Left colon (tissue), 2 donors: ENCODE measurements around the gene FADD. TPM values are rescaled to one million over a fixed set of nuclear protein-coding genes. Genes with fewer than 3 reads are reported as not detected.
A peak's percentile ranks its signal among the peaks of the same experiment; 100 is the strongest.

ENCODE experiments used
- ATAC-seq: fragments of 200-7000 bp; cut with Tn5 transposase; one replicate; pipeline ENCODE4 v1.9.1; 2020; ENCODE audit warnings: mild to moderate bottlenecking, moderate library complexity
- DNase-seq, 2 donors: peaks; one replicate each; pipeline ENCODE4 v3.0.0-alpha.2; 2020
- intact Hi-C, 2 donors: fragments of 100-400 bp; cut with DNase I in 1 of 2; cut with micrococcal nuclease in 1 of 2; formaldehyde crosslinking; loops; one replicate each; pipeline versions ENCODE4 v1.11.2 to v1.14.0; 2022; cut with DNase I, micrococcal nuclease
- total RNA-seq, 2 donors: library from RNA; stranded (reverse); fragmentation: NEBNext Ultra II Directional; extraction: Animal tissue kit (Norgen Biotek cat#: 25700); gene quantifications; one replicate each; pipeline ENCODE4 v1.2.1, GENCODE V29; 2021
- donor health status: DM: no; HTN: no; CAD: no.
- donor health status: DM: yes; HTN: yes; CAD: no.

The FADD gene
- total RNA-seq, 2 donors from 2014 or later: 32.1 to 33.2 TPM

DNA sequence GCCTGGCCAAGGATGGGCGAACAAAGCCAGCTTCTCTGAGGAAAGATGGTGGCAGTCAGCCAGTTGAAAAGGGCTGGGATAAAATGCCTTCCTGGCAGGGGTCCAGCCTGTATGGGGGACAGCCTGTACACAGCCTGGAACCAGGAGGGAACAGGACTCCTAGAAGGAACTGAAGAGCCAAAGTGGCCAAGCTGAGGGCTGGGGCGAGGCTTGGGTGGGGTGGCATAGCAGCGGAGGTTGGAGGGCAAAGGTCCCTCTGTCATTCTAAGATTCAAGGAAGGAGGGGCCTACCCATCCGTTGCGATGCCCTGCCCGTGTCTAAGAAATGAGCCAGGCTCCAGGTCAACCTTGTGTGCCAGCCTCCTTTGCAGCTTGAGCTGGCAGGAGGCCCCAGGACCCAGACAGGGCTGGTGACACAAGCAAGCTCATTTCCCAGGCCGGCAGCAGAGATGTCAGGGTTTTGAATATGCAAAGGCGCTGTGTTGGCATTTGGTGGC is 22.6 kb downstream of the FADD start:
- ATAC-seq: peak; percentile 93
- intact Hi-C loops: no loop called here
- DNase-seq: peak; percentile 90 to 94

DNA sequence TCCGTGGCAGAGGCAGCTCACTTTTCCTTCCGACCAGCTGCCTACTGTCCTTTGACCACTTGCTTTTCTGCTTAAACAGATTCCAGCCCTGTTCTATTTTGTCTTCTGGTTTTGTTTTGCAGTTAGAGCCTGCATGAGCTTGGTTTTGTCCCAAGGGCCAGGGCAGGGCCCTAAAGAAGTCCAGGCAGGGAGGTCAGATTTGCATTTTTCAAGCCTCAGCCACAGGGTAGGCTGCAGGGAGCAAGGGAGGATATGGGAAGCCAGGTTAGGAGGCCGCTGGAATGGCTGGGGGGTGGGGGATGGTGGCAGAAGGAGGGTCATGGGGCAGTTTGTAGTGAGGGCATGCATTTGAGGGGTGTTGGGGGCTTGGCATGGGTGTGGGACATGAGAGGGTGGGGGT is 23.1 kb downstream of the FADD start:
- ATAC-seq: peak; percentile 23
- intact Hi-C loops: no loop called here
- no peak for DNase-seq

DNA sequence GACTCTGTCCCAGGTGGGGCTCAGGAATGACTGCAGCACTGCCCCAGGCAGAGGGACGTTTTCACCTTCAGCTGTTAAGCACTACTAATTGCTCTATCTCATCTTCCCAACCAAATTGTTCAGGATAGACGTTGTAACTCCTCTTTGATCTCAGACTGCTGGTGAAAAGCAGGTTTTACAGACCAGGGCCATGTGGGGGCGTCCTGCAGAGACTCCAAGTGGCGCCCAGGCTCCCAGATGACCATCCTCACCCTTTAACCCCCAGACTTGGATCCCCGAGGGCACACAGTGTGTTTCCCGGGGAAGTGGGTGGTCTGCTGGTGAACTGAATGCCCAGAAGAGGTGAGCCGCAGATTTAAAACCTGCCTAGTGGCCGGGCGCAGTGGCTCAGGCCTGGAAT is 23.9 kb downstream of the FADD start:
- ATAC-seq (peak; percentile 4), DNase-seq (peak in 1 of 2 donors; percentile 33)
- intact Hi-C loops: no loop called here

DNA sequence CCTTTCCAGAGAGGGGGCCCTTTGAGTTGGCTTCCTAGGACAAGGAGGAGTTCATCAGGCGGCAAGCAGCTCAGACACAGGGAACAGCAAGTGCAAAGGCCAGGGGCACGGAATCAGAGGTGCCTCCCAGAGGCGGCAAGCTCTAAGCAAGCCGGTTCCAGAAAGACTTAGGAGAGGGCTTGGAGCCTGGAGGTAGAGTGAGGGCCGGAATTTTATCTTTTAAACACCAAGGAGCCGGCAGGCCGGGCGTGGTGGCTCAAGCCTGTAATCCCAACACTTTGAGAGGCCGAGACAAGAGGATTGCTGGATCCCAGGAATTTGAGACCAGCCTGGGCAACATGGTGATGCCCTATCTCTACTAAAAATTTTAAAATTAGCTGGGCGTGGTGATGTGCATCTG is 26.6 kb downstream of the FADD start:
- intact Hi-C loops: no loop called here
- ATAC-seq (no peak), DNase-seq (no peak)

DNA sequence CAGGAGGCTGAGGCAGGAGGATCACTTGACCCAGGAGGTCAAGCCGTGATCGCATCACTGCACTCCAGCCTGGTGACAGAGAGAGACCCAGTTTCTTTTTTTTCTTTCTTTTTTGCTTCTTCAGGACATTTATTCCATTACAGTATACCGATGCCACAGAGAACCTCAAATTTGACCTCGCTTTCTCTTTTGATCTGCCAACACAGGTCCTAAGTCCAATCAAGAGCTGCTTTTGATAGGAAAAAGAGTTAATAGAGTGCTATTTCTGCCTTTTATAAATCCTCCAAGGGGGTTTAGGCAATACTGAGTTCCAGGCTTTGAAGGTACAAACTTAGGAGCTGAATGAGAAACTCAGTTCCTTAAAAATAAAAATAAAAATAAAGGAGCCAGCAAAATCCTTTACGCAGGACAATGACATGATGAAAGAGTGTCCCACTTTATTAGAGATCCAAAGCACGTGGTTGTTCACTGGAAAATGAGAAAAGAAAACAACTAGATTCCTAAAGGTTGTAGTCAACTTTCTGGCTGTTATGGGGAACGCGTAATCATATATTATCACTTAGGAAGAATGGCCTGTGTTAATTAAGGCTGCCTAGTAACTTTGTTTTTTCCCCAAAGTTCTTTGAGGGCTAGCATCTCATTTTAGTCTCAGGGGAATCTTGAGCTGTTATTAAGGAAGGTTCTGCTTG is 27.2 kb downstream of the FADD start:
- intact Hi-C loops: no loop called here
- no peak for DNase-seq
- ATAC-seq: no peak

DNA sequence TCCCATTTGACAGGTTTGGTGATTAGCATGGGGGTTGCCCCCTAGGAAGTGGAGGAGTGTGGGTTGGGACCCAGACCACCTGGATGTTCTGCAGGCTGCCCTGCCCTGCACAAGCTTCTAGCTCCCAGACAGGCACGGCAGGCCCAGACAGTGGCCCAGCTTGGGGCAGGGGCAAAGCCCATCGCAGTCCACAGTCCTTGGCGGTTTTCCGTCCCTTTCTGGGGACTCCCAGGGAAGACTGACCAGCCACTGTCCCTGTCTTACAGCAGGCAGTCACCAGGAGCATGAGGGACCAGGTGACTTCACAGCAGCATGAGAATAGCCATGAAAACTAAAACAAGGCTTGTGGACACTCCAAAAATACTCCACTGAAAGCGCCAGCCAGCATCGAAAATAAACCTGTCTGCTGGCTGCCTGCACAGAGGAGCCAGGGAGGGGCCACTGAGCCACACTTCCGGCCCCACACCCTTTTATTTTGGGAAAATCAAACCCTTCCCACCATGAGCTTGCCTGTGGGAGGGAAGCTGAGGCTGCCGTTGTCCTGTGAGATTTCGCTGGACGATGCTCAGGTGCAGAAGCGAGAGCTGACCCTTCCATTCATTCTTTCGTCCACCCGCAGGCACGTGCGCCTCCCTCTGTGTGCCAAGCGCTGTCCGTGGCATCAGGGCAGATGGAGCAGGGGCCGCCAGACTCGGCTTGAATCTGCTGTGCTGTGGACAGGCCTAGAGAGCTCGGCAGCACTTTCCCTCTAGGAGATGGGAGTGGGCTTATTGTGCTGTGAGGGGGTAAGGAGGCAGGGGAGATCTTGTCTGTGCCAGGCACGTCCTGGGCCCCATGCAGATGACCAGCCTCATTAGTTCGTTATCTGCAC is 28.0 kb downstream of the FADD start:
- DNase-seq (no peak), ATAC-seq (no peak)
- intact Hi-C loops: no loop called here

DNA sequence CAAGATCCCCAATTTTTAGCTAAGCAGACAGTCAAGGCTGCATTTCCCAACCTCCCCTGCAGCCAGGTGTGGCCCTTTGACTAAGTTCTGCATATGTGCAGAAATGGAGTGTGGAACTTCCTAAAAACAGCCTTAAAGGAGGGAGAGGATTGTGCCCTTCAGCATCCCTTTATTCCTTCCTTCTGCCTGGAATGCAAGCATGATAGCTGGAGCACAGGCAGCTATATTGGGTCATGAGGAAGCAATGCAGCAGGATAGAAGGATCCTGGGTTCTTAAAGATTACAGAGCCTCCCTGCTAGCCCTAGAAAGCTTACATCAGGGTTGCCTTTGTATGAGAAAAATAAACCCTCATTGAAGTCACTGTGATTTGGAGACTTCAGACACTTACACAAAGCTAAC is 29.9 kb downstream of the FADD start:
- DNase-seq (no peak), ATAC-seq (no peak)
- intact Hi-C loops: no loop called here

DNA sequence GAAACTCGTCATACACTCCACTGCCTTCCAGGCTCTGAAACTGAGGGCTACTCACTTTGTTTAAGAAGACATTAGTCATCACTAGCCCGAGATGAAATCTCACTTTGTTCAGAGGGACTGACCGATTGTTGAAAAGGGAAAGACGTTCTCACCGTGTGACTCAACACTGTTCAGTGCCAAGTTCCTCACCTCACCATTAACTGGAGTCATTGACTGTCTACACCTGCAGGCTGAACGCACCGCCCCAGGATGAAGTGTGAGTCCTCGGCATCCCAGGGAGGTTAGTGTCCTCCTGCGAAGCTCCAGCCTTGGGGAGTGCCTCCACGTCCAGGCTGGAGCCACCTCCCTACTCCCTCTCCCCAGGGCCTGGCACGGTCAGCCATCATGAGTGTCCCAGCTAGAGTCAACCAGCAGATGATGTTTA is 30.4 kb downstream of the FADD start:
- intact Hi-C loops: no loop called here
- ATAC-seq (peak; percentile 74), DNase-seq (no peak)

DNA sequence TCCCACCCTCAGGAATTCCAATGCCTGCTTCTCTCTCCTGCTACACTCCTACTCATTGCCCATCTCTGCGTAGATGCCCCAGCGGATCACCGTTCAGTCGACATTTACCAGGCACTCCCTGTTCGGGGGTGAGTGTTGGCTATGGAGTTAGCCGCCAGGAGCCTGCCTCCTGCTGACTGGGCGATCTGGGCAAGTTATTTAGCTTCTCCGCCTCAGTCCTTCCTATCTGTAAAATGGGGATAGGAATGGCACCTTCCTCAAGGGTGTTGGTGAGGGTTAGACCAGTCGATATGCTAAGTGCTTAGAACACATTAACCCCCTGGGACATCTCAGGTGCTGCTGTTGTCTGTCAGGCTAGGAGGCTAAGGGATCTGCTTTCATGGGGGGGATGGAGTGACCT is 30.9 kb downstream of the FADD start:
- intact Hi-C loops: no loop called here
- ATAC-seq (no peak), DNase-seq (no peak)

DNA sequence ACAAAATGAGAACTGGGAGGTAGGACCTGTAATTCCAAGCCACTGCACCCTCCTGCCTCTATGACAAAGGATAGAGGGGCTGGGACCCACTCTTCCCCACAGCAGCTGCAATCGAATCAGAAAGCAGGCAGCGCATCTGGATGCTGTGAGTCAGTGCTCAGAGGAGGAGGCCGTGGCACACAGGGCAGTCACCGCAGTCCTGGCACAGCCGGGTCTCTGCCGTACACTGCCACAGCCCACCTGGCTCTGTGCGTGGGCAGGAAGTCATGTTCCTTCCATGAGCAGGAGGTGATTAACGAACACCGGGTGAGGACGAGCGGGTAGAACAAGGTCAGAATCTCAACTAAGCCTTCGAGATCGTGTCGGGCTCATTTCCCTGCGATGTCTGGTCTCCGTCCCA is 37.2 kb downstream of the FADD start:
- ATAC-seq (no peak), DNase-seq (no peak)
- intact Hi-C loops: no loop called here

DNA sequence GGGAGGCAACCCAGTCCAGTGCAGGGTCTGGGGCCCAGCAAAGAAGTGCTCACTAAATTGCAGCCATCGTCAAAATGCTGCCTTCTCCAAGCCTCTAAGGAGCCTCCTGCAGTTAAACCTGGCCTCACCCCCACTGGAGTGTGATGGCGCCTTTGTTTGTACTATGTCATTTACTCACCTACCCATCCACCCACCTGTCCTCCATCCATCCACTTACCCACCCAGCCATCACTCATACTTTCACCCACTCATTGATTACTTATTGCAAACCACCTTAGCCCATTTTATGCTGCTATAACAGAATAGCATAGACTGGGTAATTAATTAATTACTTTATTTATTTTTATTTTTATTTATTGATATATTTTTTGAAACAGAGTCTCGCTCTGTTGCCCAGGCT is 38.6 kb downstream of the FADD start:
- DNase-seq: no peak
- ATAC-seq: no peak
- intact Hi-C loops: no loop called here

DNA sequence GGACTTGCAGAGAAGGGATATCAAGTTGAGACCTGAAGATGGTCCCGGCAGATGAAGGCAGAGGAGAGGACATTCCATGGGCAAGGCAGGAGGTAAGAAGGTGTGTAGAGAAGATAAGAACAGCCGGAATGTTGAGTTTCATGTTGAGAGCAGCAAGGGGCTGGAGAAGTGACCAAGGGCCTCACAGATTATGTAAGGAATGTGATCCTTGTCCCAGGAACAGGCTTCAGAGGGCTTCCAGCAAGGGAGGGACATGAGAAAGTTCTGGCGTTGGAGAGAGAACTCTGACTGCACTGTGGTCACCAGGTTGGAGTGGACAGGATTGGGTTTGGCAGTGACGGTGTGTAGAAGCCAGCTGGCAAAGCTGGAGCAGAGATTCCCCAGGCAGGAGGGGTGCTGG is 39.8 kb downstream of the FADD start:
- ATAC-seq (no peak), DNase-seq (no peak)
- intact Hi-C loops: no loop called here

DNA sequence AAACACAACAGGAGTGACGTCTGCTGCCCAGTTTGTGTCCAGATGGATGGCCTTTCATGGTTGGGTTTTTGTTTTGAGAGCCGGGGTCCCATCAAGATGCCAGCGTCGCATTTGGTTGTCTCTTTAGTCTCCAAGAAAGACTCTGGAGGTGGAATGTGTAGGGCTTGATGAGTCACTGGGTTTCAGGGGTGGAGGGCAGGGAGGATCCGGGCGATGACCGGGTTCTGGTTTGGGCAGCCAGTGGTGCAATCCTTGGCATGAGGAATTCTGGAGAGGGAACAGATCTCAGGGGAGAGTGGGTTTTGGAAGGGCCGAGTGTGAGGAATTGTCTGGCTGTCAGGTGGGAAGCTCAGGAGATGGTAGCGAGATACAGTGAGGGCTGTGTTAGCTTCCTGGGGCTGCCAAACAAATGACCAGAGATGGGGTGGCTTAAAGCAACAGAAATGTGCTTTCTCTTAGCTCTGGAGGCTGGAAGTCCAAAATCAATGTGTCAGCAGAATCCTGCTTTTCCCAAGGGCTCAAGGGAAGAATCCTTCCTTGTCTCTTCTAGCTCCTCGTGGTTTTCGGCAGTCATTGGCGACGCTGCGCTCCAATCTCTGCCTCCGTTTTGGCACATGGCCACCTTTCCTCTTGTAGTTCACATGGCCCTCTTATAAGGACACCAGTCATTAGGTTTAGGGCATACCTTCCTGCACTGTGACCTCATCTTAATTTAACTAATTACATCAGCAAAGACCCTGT is 41.0 kb downstream of the FADD start:
- no peak for ATAC-seq
- intact Hi-C loops: no loop called here
- no peak for DNase-seq

DNA sequence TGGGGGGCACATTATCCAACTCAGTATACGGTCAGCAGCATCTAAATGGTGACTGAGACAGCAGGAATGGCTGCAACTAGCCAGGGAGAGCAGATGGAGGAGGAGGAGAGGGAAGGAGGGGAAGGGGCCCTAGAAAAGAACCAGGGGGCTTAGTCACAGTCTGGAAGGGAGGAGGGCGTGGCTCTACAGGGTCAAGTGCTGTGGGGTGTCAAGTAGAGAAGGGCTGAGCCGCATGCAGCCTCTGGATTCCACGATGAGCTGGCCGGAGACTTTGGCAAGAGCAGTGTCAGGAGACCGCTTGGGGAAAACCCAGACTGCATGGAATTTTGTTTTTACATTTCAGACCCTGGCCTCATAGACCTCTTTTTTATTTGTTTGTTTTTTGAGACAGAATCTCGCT is 41.6 kb downstream of the FADD start:
- intact Hi-C loops: no loop called here
- DNase-seq: no peak
- no peak for ATAC-seq

DNA sequence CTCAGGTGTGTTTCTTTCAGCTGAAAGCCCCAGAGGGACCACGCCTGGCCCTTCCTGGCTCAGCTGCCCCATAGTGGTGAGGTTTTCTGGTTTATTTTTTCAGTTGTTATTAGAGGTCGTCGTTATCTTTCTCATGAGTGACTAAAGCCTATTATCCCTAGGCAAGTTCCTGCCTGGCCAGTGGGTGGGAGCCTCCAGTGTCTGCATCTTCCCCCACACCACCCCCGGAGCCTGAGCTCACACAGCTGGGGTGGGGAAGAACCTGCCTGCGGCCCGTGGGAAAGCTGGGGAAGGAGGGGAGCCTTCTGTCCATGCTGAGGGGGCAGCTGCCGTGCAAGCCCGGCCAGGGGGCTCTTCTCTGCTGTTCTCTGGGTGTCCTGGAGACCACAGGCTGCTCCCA is 43.1 kb downstream of the FADD start:
- intact Hi-C loops: no loop called here
- ATAC-seq: no peak
- no peak for DNase-seq

DNA sequence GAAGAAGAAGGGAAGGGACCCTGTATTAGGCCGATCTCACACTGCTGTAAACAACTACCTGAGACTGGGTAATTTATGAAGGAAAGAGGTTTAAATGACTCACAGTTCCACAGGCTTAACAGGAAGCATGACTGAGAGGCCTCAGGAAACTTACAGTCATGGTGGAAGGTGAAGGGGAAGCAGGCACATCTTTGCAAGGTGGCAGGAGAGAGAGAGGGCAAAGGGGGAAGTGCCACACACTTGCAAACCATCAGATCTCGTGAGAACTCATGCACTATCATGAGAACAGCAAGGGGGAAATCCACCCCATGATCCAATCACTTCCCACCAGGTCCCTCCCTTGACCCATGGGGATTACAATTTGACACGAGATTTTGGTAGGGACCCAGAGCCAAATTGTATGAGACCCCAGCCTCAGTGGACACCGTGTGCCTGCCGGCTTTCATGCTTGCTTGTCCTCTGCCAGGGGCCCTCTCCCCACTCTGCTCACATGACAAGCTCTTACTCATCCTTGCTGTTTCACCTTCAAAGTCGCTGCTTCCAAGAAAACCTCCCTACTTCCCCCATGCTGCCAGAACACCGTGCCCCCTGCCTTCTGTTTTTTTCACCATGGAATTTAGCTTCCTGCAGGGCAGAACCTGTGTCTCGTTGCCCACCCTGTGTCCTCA is 44.1 kb downstream of the FADD start:
- intact Hi-C loops: no loop called here
- DNase-seq: no peak
- ATAC-seq: no peak

DNA sequence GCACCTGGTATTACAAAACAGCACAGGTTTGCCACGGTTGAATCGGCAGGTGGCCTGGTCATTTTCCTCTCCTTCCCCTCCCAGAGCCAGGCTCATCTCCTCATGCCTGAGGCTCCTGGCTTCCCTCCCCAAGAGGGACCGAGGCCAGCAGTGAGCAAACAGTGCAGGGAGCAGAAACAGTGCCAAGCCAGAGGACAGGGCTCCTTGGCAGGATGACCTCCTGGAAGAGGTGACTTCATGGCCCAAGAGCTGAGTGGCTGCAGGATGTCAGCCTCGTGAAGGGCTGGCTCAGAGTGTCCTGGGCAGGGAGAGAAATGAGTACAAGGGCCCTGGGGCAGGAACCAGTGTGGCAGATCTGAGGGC is 44.6 kb downstream of the FADD start:
- ATAC-seq: no peak
- DNase-seq: no peak

DNA sequence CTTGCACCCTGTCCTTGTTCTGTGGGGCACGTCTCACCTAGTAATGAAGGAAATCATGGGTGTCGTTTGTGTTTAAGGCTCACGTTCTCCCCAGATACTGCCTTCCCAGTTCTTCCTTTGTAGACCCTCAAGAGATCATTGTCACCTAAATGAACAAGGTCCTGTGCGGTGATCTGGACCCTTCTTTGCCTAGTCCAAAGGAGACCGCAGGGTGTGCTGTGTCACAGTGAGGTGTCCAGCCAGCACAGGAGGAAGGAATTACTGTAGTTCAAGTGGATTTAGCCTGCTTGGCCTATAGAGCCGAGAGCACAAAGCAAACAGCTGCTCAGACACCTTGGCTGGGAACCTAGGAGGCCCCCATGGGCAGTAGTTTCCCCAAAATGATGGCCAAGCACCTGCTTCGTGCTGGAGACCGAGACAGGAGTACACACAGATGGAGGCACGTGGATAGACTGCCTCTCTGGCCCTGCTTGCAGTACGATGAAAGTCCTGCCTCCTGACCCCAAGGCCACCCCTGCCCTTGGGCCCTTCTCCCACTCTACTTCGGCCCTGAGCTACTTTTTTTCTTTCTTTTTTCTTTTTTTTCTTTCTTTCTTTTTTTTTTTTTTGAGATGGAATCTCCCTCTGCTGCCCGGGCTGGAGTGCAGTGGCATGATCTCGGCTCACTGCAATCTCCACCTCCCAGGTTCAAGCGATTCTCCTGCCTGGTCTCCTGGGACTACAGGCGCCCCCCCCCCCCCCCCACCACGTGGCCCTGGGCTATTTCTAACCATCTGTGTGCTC is 48.0 kb downstream of the FADD start:
- DNase-seq (no peak), ATAC-seq (no peak)
- intact Hi-C loops: no loop called here

More for the DNA sequence above, 44.6 kb downstream of the FADD start:
- intact Hi-C loops: no loop called here
